ENCODE results near the gene CPM.

The CPM gene

DNA sequence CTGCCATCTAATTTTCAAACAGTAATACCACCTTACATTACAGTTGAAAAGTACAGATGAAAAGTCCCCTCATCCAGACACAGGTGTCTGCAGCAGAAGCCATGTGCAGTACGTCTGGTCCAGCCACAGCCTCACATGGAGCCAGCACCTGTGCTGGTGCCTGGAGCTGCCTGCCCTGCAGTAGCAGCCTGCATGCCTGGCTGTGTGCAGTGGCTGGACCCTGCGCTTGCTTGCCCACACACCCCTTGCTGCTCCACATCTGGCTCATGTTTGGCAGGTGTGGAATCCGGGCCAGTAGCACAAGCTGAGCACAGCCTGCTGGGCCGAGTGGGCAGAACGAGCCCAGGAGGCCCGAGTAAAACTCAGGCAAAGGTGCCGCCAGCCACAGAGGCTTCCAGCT, 21.8 kb upstream of the CPM start:
- no peak for DNase-seq

DNA sequence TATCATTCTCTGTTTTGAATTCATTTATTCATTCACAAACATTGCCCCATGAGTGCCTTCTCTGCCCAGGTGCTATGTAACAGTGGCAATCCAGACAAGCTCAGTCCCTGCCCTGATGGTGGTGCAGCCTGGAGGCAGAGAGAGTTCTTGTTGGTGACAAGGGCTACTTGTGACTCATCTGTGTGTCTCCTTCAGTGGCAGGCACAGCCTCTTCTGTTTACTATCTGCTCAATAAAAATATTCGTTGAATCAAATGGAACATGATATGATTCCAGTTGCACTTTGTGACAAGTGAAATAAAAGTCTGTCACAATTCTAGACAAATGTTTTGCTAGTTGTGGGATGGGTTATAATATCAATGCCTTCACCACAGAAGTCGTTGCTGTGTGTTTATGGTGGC, 20.6 kb upstream of the CPM start:
- no peak for DNase-seq

DNA sequence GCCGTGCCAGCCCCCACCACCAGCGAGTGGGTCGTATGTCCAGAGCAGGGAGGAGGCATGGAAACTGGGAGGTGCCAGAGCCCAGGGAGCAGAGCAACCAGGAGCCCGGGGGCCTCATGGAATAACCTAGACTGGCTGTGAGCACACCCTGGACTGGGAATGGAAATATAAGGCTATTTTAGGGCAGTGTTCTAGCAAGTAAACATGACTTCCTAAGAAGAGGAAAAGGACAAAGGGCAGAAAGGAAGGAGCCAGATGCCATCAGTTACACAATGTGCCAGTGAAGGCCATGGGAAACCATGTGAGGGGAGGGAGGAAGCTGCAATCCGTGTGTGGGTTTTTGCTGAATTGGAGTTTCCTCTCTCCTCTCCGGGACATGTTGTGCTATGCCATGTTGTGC, 18.7 kb upstream of the CPM start:
- DNase-seq = no peak

DNA sequence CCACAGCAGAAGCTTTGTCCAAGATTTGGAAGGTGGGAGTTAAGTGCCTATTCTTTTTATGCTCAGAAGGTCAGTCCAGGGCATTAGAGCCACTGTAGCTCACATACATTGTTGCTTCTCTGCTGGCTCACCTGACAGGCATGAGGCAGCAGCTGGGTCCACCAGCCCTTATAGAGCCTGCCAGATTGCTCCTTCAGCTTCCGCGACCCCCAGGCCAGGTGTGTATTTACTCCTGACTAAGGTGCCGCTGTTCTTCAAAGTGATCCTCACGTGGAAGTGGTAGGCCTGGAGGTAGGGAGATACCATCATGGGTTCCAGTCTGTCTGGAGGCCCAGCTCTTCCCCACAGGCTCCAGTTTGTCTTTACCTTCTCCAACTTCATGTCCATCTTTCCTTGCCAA, 17.5 kb upstream of the CPM start:
- DNase-seq = no peak

DNA sequence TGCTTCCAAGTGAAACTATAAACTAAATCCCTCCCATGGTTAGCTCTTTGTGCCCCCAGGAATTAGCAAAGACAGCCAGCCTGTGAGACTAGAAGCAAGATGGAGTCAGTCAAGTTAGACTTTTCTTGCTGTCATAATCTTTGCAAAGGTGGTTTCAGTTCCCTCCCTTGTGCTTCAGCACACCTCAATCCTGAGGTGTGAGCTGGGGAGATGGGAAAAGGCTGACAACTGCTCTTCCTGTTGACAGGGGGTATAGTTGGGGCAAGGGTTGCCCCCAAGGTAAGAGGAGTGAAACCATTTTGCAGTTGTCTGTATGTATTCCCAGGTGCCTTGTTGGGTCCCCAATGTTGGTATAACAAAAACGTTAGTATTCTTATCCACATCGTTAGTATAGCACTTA, 12.3 kb upstream of the CPM start:
- DNase-seq = no peak

DNA sequence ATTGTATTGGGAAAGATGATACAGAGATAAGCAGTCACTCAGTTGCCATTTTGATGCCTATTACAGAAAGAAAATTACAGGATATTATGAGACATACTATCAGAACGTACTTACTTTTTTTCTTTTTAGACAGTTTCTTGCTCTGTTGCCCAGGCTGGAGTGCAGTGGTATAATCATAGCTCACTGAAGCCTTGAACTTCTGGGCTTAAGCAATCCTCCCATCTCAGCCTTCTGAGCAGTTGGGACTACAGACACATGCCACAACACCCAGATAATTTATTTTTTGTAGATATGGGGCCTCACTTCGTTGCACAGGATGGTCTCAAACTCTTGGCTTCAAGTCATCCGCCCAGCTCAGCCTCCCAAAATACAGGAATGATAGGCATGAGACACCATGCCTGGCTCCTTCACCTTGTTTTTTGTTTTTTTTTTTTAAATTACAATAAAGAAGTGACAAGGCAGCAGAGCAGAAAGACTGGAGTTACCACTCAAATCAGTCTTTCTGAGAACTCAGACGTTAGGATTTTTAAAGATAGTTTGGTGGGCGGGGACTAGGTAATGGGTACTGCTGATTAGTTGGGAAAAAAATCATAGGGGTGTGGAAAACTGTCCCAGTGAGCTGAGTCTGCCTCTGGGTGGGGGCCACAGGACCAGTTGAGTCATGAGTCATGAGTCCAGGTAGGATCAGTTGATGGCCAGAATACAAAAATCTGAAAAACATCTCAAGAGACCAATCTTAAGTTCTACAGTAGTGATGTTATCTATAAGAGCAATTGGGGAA, 11.5 kb upstream of the CPM start:
- no peak for DNase-seq

DNA sequence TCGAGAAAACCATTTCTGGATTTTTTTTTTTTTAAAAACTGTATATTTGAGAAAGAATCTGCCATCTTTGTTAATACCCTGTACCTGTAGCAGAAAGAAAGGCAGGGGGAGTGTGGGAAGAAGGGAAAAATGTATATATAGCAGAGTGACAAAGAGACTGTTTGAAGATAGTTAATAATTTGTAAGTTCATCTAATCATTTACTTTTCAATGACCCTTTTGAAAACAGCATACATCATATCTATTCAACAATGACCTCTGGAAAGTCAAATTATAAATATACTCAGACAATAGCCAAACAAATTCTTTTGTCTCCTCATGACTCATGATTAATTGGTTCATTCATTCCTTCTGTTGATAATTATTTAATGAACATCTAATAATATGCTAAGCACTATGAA, 10.9 kb upstream of the CPM start:
- no peak for DNase-seq

DNA sequence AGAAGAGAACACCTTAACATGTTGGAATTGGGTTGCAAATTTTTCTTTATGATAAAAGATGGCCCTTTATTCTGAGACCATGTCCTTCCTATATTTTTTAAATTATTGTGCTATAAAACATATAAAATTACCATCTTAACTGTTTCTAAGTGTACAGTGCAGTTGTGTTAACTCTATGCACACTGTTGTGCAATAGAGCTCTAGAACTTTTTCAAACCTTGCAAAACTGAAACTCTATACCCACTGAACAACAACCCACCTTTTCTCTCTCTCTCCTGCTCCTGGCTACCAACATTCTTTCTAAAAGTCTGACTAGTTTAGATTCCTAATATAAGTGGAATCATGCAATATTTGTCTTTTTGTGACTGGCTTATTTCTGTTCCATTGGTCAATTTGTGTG, 7.8 kb upstream of the CPM start:
- no peak for DNase-seq

DNA sequence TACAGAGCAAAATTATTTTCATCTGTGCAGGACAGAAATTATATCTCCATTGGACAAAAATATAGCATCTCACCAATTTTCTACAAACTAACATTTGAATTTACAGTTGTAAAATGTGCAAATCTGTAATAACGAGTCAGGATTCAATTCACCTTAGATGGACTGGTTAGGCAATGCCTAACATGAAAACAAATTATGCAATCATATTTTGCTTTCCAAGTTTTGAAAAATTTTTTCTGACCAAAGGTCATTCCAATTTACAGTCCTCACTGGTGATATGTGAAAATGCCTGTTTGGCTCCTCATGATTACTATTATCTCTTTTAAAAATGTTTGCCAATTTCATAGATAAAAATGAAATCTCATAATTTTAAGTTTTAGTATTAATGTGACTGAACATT, 6.5 kb upstream of the CPM start:
- no peak for DNase-seq

DNA sequence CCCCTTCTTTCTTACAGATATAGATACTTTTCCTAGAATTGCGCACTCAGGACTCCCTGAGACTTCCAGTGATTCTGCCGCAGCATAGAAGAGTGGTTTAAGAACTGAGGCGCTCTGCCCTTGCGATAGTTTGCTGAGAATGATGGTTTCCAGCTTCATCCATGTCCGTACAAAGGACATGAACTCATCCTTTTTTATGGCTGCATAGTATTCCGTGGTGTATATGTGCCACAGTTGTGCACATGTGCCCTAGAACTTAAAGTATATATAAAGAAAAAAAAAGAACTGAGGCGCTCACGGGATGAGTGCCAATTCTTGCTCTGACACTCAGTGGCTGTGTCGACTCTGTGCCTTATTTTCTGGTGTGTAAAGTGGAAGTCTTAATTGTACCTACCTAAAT, 1.4 kb upstream of the CPM start:
- no peak for DNase-seq

DNA sequence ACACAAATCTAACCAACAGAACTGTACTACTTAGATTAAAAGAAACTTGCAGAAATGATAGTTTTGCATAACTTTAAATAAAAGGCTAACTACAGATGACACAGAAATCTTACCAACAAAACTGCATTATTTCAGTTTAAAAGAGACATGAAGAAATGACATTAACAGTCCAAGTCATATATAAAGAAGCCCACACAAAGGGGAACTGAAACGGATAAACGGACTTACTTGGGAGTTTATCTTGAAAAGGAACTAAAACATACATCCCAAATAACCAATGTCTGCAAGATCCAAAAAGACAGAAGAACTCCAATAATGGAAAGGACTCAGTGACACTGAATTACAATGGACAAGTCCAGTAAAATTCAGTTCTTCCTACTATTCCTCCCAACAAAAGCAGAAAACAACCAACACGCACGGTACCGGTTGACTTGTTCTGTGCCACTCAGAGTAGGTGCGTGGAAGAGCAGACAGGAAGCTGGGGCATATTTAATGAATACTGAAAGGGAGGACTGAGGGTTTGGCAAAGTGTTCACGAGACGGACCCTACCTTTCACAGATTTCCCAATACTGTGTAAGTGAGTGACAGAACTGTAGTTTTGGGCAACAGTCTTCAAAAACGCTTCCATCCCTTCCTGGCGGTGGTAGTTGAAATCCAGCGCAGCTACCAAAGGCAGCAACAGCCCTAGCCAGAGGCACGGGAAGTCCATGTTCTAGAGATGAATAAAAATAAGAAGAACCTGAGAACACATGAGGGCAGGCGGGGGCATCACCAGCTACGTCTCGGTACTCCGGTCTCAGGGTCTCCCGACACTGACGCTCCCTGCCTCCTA, 627 bp downstream of the CPM start:
- DNase-seq = no peak

DNA sequence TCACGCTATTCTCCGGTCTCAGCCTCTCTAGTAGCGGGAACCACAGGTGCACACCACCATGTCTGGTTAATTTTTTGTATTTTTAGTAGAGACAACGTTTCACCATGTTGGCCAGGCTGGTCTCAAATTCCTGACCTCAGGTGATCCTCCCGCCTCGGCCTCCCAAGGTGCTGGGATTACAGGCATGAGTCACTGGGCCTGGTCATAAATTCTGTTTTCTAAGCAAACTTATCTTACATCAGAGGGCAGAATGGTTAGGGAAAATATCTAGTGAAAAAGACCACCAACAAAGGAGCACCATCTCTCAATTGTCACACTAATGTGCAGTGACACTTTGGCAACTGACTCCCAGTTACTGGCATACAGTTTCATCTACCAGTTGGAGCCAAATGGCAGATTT, 2.8 kb downstream of the CPM start:
- DNase-seq = no peak

DNA sequence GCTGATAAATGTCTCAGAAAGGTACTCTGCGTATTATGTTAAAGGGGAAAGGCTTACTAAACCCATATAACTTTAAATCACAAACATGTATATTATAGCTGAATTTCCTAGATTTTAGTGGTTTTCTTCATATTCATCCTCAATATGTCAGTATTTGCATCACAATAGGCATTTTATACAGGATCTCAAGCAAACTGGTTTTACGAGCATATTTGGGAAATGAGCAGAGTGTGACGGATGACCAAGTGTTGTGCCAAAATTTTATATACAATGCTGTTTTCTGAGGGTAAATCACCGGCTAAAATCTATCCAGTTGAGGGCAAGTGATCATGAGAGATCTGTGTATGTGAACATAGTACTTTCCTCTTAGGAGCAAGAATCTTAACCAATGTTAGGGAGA, 8.4 kb downstream of the CPM start:
- no peak for DNase-seq

DNA sequence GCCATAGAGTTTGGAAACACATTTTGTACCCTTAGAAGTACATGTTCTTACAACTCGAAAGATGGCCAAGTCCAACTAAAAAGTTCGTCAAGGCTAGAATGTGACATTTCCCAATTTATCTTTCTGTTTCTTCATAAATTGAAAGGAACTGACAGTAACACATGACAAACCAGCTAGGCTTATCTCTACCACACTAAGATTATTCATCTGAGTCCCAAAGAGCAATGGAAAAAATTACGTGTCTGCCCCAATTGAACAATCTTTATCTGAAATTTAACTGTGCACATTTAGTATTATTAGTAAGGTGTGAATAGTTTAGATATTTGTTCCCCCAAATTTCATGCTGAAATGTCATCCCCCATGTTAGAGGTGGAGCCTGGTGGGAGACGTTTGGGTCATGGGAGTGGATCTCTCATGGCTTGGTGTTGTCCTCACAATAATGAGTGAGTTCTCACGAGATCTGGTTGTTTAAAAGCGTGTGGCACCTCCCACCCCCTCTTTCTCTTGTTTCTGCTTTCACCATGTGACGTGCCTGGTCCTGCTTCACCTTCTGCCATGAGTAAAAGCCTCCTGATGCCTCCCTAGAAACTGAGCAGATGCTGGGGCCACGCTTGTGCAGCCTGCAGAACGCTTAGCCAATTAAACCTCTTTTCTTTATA, 13.3 kb downstream of the CPM start:
- no peak for DNase-seq

DNA sequence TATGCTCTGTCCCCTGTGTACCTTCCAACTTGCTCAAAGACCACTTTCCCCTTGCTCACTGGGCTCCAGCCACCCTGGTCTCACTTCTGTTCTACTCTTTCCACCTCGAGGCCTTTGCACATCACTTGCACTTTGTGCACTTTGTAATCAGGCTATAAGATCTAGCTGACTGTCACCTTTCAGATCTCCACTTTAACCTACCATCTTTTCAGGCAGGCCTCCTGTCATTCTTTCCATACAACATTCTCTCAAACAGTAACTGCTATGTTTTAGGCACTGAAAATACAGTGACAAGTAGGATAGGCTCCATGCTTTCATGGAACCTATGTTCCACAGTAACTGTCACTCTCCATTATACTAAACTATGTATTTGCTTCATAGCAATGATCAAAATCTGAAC, 14.0 kb downstream of the CPM start:
- no peak for DNase-seq

DNA sequence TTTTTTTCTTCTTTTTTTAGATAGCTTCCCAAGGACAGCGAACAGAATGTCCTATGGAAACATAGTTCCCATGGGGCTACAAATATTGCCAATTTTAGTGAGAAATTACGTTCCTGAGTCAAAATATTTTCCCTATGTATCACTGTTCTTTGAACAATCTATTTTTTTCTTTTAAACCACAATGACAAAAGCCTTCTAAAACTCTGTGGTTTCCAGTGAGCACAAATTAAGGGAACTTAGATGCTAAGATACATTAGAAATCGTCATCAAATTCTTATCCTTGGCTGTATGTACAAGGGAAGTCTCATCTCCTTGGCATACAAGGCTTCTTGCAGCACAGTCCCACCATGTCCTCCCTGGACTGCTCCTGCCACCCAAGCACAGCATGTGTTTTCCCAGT, 17.9 kb downstream of the CPM start:
- no peak for DNase-seq

DNA sequence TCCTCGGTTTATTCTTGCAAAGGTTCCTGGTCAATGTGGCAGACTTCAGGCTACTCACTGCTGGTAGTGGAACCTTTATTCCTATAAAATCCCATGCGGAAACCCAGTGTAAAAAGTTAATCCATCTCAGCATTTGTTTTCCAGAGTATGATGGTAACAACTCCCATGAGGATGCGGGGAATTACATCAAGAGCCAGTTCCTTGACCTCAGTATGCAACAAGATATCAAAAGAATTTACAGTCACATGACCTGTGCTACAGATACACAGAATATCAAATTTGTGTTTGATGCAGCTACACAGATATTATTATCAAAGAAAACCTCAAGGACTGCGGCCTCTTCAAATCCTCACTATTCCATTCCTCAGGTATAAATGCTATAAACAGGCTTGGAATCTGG, 19.3 kb downstream of the CPM start:
- no peak for DNase-seq

DNA sequence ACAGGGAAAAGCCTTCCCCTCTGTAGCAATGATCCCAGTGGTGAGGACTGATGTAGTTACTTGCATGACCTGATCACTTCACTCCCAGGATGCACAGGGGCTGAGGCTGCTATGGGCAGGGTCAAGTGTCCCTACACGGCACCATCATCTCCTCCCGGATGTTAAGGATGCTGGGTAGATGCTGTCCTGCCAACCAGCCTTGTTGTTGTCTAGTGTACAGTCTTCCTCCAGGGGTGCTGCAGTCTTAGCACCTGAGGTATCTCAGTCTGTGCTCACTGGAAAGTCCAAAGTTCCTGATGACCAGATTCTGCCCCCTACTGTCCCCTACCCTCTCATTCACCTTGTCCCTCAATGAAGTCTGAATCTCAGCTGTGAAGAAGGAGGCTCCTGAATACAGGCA, 20.1 kb downstream of the CPM start:
- DNase-seq = no peak

DNA sequence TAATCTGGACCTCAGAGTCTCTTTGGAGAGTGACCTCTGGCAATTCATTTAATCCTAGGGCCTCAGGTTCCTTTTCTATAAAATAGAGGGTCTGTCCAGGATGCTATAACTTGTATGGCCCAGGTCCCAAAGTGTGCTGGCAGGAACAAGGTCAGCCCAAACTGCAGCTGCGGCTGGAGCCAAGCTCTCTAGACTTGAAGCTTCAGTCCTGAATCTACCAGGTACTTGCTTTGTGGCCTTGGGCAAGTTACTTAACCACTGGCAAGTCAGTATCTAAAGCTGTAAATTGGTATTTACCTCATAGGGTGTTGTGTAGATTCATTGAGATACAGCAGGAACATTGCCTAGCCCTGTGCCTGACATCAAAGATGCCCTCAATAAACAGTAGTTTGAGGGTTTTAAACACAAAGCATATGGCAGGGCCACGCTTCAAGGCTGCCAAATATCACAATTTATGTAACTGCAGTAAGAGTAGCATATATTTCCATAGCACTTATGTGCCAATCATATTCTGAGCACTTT, 21.7 kb downstream of the CPM start:
- no peak for DNase-seq

DNA sequence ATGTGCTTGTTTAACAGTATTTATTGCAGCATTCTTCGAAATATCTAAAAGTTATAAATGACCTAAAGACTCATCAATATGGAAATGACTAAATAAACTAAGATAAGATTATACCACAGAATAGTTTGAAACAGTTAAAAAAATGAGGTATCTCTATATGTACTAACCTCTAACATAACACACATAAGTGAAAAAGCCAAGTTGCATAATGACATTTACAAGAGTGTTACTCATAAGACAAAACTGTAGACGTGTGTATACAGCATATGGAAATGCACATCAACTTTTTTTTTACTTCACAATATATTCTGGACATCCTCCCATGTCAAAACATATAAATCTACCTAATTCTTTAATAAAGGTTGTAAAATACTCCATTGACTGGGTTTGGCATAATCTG, 22.8 kb downstream of the CPM start:
- no peak for DNase-seq

DNA sequence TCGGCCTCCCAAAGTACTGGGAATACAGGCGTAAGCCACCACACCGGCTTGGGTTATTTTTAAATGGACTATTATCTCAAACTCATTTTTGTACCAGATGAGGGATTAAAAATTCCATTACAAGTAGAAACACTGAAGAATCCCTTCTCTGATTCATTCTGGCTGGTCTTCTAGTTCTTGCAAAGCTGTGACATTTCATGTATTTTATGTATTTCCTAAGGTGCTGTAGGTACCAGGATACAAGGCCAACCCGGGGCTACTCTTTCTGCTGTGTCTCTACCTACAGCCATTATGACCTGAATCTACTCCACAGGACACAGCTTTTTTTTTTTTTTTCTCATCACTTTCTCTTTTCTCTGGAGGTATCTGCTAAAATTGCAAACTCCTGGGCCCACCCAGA, 24.9 kb downstream of the CPM start:
- DNase-seq = no peak

DNA sequence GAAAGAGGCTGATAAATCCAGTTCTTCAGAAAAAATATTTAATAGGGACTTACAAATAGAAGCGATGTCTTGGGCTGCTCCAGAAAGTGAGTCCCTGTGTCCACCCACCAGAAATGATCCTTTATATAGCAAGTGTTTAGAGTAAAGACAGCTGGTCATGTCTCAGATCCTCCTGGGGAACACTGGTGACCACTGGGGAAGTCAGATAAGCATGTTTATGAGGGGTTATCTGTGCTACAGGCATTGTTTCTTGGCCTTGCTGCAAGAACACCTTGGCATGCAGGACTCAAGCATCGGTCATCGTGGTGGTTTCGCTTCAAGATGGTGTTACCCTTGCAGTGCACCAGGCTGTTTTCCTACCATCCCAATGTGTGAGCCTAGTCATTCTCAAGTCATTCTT, 27.2 kb downstream of the CPM start:
- DNase-seq = no peak

DNA sequence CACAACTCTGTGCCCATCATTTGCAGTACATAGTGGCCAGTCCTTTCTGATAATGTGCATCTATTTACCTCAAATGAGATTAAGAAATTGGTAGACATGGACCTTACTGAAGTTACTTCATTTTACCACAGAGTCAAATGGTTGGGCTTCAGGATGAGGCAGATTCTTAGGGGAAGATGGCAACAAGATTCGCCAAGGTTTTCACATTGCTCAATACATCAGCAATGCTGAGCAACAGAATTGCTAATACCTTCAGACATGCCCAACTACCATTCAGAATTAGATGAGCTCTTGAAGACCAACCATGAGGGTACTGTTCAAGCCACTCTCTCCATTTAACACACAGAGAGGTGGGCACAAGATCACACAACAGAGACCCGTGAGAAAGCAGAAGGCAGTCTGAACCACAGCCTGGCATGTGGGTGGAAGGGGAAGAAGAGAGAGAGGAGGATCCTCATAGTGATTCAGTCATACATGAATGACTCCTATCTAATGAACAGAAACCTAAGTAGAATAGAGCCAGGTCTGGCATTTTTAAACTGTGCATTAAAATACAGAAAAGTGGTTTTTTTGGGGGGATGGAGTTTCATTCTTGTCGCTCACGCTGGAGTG, 28.5 kb downstream of the CPM start:
- no peak for DNase-seq

DNA sequence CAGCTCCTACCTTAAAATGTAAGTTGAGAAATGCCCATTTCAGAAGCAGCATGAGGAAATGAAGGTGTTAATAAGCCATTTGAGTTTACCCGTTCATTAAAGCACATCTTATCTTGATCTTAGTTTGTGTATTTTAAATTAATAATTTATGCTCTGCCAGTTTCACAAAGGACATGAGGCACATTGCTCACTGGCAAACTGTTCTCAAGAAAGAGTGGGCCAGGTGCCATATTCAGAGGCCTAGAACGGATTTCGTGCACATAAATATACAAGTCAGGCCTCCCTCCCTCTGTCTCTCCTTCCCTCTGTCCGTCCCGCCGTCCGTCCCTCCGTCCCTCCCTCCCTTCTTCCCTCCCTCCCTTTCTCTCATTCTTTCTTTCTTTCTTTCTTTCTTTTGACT, 29.5 kb downstream of the CPM start:
- no peak for DNase-seq

Measured in NCI-H446 (cell line).